ENCODE measurements around the gene YPEL4.

Gene YPEL4

GRCh38 chr11:57630171-57630570 is 19.5 kb downstream of the YPEL4 start:
- DNase-seq = no peak

- no peak for DNase-seq
Observed at GRCh38 chr11:57626895-57627294, 22.8 kb downstream of the YPEL4 start.

GRCh38 chr11:57624864-57625263 is 24.8 kb downstream of the YPEL4 start:
- DNase-seq = no peak

- no peak for DNase-seq
Observed at GRCh38 chr11:57622263-57622662, 27.4 kb downstream of the YPEL4 start.

GRCh38 chr11:57620467-57620866 is 29.2 kb downstream of the YPEL4 start:
- DNase-seq = no peak

- DNase-seq = no peak
Observed at GRCh38 chr11:57619331-57619730, 30.4 kb downstream of the YPEL4 start.

- no peak for DNase-seq
Observed at GRCh38 chr11:57618438-57618837, 31.3 kb downstream of the YPEL4 start.

GRCh38 chr11:57616595-57616994 is 33.1 kb downstream of the YPEL4 start:
- no peak for DNase-seq

- no peak for DNase-seq
Observed at GRCh38 chr11:57615308-57615707, 34.4 kb downstream of the YPEL4 start.

- no peak for DNase-seq
Observed at GRCh38 chr11:57614234-57614772, 35.4 kb downstream of the YPEL4 start.

- no peak for DNase-seq
Observed at GRCh38 chr11:57610170-57610569, 39.5 kb downstream of the YPEL4 start.

- no peak for DNase-seq
Observed at GRCh38 chr11:57605028-57605420, 44.7 kb downstream of the YPEL4 start.

GRCh38 chr11:57604296-57605027 is 45.2 kb downstream of the YPEL4 start:
- DNase-seq = no peak

GRCh38 chr11:57601297-57601696 is 48.4 kb downstream of the YPEL4 start:
- DNase-seq = no peak

- no peak for DNase-seq
Observed at GRCh38 chr11:57599381-57599780, 50.3 kb downstream of the YPEL4 start.

- no peak for DNase-seq
Observed at GRCh38 chr11:57598831-57599155, 50.9 kb downstream of the YPEL4 start.

- no peak for DNase-seq
Observed at GRCh38 chr11:57597916-57598830, 51.5 kb downstream of the YPEL4 start.

GRCh38 chr11:57597461-57597915 is 52.2 kb downstream of the YPEL4 start, which contains the start of gene SERPING1:
Gene SERPING1, plus strand, starts transcription at chr11:57597685. Its CDS starts 586 bp downstream, at chr11:57598271.
- DNase-seq = no peak

- no peak for DNase-seq
Observed at GRCh38 chr11:57596266-57596885, 53.3 kb downstream of the YPEL4 start.

Measured in activated CD4-positive, alpha-beta T cell treated with anti-CD3 and anti-CD28 coated beads, Interleukin-2, amount 50 U/mL, for 48 hours (primary cell).